Rectal smooth muscle tissue (tissue), 1 donor: Measurements from ENCODE around the gene DDX4.
"Not testable (repeated sequence)": the region's sequence is repeated elsewhere in the genome, so short reads cannot be mapped to it uniquely, and the experiment has no call there.

Experiments
- H3K27ac ChIP-seq: one replicate; pipeline ENCODE4 v1.7.0; 2013; ENCODE audit warnings: low read depth, low read length, inconsistent platforms
- H3K27me3 ChIP-seq: one replicate; pipeline ENCODE4 v1.7.0; 2013; ENCODE audit warnings: low read length; ENCODE audit not compliant: control insufficient read depth, insufficient read depth
- H3K36me3 ChIP-seq: one replicate; pipeline ENCODE4 v1.7.0; 2013; ENCODE audit warnings: low read length; ENCODE audit not compliant: control insufficient read depth, insufficient read depth
- H3K4me1 ChIP-seq: one replicate; pipeline ENCODE4 v1.7.0; 2013; ENCODE audit warnings: low read length; ENCODE audit not compliant: control insufficient read depth, insufficient read depth
- H3K4me3 ChIP-seq: one replicate; pipeline ENCODE4 v1.7.0; 2013; ENCODE audit warnings: low read length
- H3K9ac ChIP-seq: one replicate; pipeline ENCODE4 v1.7.0; 2013; ENCODE audit warnings: low read length

DDX4 gene

DNA sequence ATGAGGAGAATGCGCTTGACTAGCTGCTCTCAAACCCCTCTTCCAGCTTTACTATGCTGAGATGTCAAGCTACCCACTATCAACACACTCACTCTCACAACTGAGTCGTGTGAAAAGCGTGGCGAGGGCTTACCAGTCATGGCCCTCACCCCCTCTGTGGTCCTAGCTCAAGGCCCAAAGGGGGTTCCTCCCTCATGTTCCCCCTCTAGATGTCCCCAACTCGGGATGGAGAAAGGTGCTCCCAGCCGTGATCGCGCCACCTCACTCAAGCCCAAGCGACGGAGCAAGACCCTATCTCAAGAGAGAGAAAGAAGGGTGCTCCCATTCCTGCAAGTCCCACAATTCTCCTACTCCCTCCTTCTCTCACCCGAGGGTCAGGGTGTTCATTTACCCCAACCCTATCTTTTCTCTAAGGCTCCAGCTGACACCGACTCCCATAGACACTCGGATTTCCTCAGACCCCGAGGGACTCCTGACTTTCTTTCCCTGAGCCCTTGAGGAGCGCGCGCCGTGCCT is 26.3 kb upstream of the DDX4 start:
- Histone ChIP-seq H3K4me1 (peaks cover 4% of the 10 kb centered on the region), H3K36me3 (no peaks in the 10 kb centered on the region), H3K27ac (no peak overlapping the region), H3K27me3 (no peaks in the 10 kb centered on the region), H3K4me3 (peak overlapping the region; percentile 95), H3K9ac (peak overlapping the region; percentile 75)

DNA sequence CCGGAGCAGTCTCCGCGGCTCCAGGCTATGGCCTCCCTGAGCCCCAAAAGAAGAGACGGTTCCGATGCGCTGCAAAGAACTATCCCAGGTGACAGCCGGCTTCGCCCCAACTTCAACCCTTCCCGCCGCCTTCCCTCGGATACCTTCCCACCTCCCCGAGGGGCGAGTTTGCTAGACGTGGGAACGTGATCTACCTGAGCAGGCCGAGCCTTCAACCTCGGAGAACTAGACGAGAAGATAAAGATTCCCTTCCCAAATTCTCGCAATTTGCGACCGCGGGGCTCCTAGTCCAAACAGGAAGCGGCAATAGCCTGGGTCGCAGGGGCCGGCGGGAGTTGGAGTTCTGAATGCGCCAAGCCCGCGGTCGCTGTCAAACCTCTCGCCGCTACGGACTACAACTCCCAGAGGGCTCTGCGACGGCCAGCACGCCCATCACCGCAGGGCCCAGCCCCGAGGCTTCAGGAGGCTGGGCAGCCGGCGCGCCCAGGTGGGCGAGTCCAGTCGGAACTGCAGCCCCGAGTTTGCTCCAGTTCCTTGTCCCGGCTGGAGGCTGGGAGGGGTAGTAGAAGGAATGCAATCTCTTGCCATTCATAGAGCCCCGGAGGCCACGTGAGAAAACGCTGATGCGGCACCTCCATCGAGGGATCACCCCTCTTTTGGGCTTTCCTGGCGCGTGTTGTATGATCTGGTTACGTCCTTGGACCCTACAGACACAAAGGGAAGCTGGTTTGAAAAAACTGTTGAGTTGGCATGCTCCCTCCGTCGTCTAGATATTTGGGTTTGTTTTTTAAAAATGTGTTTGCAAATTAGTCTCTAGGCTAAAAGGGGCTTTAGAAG is 25.6 kb upstream of the DDX4 start, which contains the start of gene SLC38A9:
Gene SLC38A9 (minus strand): TSS at position 302 of the 837 bp plus-strand sequence. CDS start 14,366 bp downstream, outside the sequence.
- Histone ChIP-seq H3K36me3 (no peaks in the 10 kb centered on the region), H3K9ac (peak within 1 kb of the TSS; percentile 75), H3K27ac (peak within 1 kb of the TSS; percentile 59), H3K4me3 (peak within 1 kb of the TSS; percentile 95), H3K27me3 (no peaks in the 10 kb centered on the region), H3K4me1 (peaks cover 4% of the 10 kb centered on the region)

DNA sequence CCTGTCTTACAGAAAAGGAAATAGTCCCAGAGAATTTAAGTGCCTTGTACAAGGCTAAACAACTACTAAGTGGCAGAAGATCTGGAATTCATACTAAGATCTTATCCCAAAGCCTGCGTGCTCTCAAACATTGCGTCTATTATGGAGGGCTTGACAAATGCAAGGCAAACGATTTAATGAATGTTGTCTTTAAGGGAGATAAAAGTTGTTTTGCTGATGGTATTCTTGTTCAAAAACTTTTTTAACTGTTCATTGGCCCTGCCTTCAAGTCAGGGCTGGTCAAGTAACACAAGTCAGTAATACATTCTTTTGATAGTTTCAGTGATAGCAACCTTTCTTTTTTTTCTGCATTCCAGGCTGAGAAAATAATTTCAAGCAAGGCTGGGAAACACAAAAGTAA is 24.0 kb upstream of the DDX4 start:
- Histone ChIP-seq H3K4me3 (no peak overlapping the region), H3K9ac (no peak overlapping the region), H3K36me3 (no peaks in the 10 kb centered on the region), H3K4me1 (peaks cover 4% of the 10 kb centered on the region), H3K27ac (no peak overlapping the region), H3K27me3 (no peaks in the 10 kb centered on the region)

DNA sequence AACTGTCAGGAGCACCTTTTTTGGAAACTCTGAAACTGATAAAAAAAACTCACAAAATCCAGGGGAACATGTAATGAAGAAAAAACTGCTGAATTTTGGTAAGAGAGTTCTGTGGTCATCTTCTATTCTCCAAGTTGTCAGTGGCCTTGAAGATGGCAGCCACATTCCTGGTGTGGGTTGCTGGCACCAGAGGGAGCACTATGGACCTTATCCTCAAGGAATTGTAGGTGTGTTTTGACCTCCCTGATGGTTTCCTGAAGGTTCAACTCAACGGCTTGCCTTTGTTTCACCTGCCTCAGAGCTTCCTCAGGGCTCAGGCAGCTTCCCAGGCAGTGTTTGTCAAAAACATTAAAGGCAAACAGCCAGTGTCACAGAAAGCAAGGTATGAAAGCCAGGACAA is 23.5 kb upstream of the DDX4 start:
- Histone ChIP-seq H3K27me3 (no peaks in the 10 kb centered on the region), H3K27ac (no peak overlapping the region), H3K4me3 (no peak overlapping the region), H3K4me1 (peaks cover 4% of the 10 kb centered on the region), H3K9ac (no peak overlapping the region), H3K36me3 (no peaks in the 10 kb centered on the region)

DNA sequence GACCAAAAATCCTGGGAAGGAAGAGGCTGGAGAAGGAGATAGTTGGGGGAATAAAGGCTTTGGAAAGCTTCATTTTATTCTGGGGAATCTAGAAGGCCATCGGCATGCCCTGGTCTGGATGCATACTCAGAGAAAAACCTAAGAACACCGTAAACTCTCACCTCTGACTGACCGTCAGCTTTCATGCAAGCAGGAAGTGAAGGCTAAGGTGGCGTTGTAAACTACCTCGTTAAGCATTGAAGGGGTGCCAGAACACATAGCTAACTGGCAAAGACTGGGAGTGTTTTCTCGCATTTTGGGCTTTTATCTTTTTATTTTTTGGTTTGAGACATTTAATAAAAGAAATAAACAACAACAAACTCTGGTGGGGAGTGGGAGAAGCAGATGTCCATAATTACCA is 23.1 kb upstream of the DDX4 start:
- Histone ChIP-seq H3K4me1 (peaks cover 4% of the 10 kb centered on the region), H3K4me3 (no peak overlapping the region), H3K27ac (no peak overlapping the region), H3K27me3 (no peaks in the 10 kb centered on the region), H3K36me3 (no peaks in the 10 kb centered on the region), H3K9ac (no peak overlapping the region)

DNA sequence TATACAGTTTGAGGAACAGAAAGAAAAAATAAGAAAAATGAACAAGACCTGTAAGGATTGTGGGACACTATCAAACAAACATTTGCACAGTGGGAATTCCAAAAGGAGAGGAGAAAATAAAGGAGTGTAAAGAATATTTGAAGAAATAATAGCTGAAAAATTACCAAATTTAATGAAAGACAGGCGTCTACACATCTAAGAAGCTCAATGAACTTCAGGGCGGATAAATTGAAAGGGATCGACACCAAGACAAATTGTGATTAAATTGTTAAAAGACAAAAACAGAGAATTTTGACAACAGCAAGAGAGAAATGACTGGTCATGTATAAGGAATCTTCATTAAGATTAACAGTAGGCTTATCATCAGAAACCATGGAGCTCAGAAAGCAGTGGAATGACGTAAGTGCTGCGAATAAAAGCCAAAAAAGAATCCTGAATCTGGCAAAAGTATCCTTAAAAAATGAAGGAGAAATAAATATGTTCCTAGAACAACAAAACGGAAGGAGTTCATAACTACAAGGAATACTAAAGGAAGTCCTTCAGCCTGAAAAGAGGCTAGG is 22.3 kb upstream of the DDX4 start:
- Histone ChIP-seq H3K27me3 (no peaks in the 10 kb centered on the region), H3K36me3 (no peaks in the 10 kb centered on the region), H3K9ac (no peak overlapping the region), H3K27ac (no peak overlapping the region), H3K4me1 (peaks cover 4% of the 10 kb centered on the region), H3K4me3 (no peak overlapping the region)

DNA sequence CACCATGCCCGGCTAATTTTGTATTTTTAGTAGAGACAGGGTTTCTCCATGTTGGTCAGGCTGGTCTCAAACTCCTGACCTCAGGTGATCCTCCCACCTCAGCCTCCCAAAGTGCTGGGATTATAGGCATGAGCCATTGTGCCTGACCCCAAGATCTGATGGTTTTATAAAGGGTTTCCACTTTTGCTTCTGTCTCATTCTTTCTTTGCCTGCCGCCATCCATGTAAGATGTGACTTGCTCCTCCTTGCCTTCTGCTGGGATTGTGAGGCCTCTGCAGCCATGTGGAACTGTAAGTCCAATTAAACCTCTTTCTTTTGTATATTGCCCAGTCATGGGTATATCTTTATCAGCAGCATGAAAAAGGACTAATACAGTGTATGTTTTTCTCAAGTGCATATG is 18.8 kb upstream of the DDX4 start:
- not testable (repeated sequence) for H3K27ac ChIP-seq, H3K4me3 ChIP-seq, H3K27me3 ChIP-seq, H3K36me3 ChIP-seq, H3K4me1 ChIP-seq, H3K9ac ChIP-seq

DNA sequence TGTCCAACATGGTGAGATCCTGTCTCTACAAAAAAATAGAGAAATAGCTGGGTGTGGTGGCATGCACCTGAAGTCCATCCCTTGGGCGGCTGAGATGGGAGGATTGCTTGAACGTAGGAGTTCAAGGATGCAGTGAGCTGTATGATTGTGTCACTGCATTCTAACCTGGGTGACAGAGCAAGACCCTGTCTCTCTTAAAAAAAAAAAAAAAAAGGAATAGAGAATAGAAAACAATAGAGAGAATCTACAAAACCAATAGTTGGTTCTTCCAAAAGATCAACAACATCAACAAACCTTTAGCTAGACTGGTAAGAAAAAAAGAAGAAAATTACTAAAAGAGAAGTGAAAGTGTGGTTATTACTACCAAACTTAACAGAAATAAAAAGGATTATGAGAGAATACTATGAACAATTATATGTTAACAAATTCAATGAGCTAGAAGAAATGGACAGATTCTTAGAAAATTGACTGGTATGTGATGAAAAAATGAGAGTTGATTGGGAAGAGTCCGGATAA is 17.6 kb upstream of the DDX4 start:
- Histone ChIP-seq H3K9ac (no peak overlapping the region), H3K36me3 (no peaks in the 10 kb centered on the region), H3K4me1 (no peaks in the 10 kb centered on the region), H3K27ac (no peak overlapping the region), H3K4me3 (no peak overlapping the region), H3K27me3 (no peaks in the 10 kb centered on the region)

DNA sequence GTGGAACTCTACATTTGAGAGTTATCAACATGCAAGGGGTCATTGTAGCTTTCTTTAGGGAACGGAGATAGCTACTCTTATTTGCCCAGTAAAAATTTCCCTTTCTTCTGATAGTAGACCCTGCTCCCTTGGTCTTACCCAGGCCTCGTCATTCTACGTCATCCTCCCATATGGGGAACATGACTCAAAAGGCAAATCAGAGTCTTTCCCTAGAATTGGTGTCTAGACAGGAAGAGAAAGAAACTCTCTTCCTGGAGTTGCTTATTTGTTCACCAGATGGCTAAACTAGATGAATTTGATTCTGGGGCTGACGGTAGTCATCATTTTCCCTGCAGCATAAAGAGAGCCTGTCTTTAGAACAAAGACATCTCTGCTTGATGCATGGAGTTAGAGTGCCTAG is 13.6 kb upstream of the DDX4 start:
- Histone ChIP-seq H3K27me3 (no peaks in the 10 kb centered on the region), H3K9ac (no peak overlapping the region), H3K4me3 (no peak overlapping the region), H3K4me1 (no peaks in the 10 kb centered on the region), H3K27ac (no peak overlapping the region), H3K36me3 (no peaks in the 10 kb centered on the region)

DNA sequence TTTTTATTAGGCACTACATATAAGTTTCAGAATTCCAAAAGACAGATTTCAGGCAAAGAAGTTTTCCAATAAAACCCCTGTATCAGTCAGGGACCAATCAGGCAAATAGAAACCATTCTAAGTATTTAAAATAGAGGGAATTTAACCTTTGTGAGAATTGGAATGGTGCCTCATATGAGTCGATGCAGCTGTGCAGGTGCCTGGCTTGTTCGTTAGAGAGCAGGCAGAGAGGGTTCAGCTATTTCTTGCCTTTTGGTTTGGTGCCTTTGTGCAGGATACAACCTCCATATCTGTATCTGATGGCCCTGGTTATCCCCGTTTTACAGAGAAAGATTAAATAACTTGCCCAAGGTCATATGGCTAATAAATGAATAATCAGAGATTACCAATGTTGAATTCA is 6.0 kb upstream of the DDX4 start:
- Histone ChIP-seq H3K4me1 (no peaks in the 10 kb centered on the region), H3K27me3 (no peaks in the 10 kb centered on the region), H3K36me3 (no peaks in the 10 kb centered on the region), H3K27ac (no peak overlapping the region), H3K9ac (no peak overlapping the region), H3K4me3 (no peak overlapping the region)

DNA sequence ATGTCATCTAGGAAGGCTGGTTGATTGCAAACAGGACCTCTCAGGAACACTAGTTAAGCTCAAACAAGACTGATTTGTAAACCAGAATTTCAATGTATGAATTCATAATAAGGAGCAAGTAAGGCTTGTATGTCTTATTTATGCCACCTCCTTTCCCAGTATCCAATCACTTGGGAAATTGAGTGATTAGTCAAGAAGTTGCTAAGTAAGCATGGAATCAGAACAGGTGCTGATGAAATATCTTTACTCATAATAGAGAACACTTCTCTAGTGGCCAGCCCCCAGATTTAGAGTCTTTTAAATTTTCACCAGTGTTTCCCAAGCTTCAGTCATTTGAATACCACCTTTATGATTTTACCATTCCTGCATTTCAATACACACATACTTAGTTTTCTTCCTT is 5.3 kb upstream of the DDX4 start:
- H3K9ac ChIP-seq, result no peak overlapping the region
- H3K27ac ChIP-seq, result no peak overlapping the region
- H3K4me3 ChIP-seq, result no peak overlapping the region
- no peaks in the 10 kb centered on the region for H3K27me3 ChIP-seq
- H3K4me1 ChIP-seq, result no peaks in the 10 kb centered on the region
- no peaks in the 10 kb centered on the region for H3K36me3 ChIP-seq

DNA sequence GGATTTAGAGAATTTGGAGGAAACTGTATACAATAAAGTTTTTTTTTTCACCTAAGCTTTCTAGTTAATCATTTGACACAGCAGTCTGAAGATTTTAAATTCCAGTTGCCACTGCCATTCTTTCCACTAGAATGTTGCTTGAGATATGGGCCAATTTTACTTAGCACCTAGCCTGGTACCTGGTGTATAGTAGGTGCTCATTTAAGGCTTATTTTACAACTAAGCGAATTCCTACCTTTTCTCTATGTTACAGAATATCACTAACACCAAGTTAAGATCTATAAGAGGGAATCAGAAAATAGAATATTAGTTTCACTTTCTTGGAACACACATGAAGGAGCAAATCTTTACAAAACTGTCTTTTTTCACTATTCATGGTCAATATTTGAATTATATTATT is 3.2 kb upstream of the DDX4 start:
- Histone ChIP-seq H3K27ac (no peak overlapping the region), H3K9ac (no peak overlapping the region), H3K27me3 (no peaks in the 10 kb centered on the region), H3K4me1 (no peaks in the 10 kb centered on the region), H3K36me3 (no peaks in the 10 kb centered on the region), H3K4me3 (no peak overlapping the region)
